ENCODE measurements around the gene PYGB. TPM values are rescaled to one million over a fixed set of nuclear protein-coding genes. Genes with fewer than 3 reads are reported as not detected.

The PYGB gene
- total RNA-seq, 2 donors from 2014 or later = 34.8 to 42.8 TPM

GRCh38 chr20:25218492-25218891 lies 29.4 kb upstream of the PYGB start:
- Histone ChIP-seq H3K4me3 (no peak overlapping the region), H3K27me3 (no peaks in the 10 kb centered on the region), H3K4me1 (peaks cover 13% of the 10 kb centered on the region), H3K27ac (no peak overlapping the region), H3K36me3 (replicated peaks in 1 of 2; ENCODE audit: insufficient read depth in 1 of 2, low read depth in 2 of 2) (peaks cover 6 to 24% of the 10 kb centered on the region in 2 donors), H3K9me3 (no peaks in the 10 kb centered on the region)
- intact Hi-C loops (cut with DNase I) = no loop called here
- ATAC-seq (no peak), DNase-seq (no peak)
- WGBS, 2 donors = 88 to 100% methylated on average over 3 to 12 of the region's 12 CpGs
- TF ChIP-seq POLR2A (IDR thresholded peaks at IDR 0.05) = no peak
- TF ChIP-seq, protein P1, sequence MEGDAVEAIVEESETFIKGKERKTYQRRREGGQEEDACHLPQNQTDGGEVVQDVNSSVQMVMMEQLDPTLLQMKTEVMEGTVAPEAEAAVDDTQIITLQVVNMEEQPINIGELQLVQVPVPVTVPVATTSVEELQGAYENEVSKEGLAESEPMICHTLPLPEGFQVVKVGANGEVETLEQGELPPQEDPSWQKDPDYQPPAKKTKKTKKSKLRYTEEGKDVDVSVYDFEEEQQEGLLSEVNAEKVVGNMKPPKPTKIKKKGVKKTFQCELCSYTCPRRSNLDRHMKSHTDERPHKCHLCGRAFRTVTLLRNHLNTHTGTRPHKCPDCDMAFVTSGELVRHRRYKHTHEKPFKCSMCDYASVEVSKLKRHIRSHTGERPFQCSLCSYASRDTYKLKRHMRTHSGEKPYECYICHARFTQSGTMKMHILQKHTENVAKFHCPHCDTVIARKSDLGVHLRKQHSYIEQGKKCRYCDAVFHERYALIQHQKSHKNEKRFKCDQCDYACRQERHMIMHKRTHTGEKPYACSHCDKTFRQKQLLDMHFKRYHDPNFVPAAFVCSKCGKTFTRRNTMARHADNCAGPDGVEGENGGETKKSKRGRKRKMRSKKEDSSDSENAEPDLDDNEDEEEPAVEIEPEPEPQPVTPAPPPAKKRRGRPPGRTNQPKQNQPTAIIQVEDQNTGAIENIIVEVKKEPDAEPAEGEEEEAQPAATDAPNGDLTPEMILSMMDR (IDR thresholded peaks at IDR 0.05) = no peak

GRCh38 chr20:25219365-25219764 lies 28.5 kb upstream of the PYGB start:
- Histone ChIP-seq H3K27me3 (no peaks in the 10 kb centered on the region), H3K27ac (no peak overlapping the region), H3K4me3 (no peak overlapping the region), H3K4me1 (peaks cover 13% of the 10 kb centered on the region), H3K9me3 (no peaks in the 10 kb centered on the region), H3K36me3 (replicated peaks in 1 of 2; ENCODE audit: insufficient read depth in 1 of 2, low read depth in 2 of 2) (peaks cover 6 to 20% of the 10 kb centered on the region in 2 donors)
- ATAC-seq (no peak), DNase-seq (no peak)
- intact Hi-C loops (cut with DNase I) = no loop called here
- 89 to 100% methylated on average over 4 to 7 of the region's 7 CpGs for WGBS, 2 donors
- TF ChIP-seq, protein P1 (IDR thresholded peaks at IDR 0.05) = no peak
- no peak for TF ChIP-seq POLR2A (IDR thresholded peaks at IDR 0.05)

GRCh38 chr20:25220021-25220730 lies 27.7 kb upstream of the PYGB start:
- Histone ChIP-seq H3K27ac (peak overlapping the region in 2 of 4 donors; percentile 30 to 52), H3K27me3 (no peaks in the 10 kb centered on the region), H3K4me3 (no peak overlapping the region), H3K36me3 (replicated peaks in 1 of 2; ENCODE audit: insufficient read depth in 1 of 2, low read depth in 2 of 2) (peaks cover 6 to 13% of the 10 kb centered on the region in 2 donors), H3K9me3 (no peaks in the 10 kb centered on the region), H3K4me1 (peaks cover 13% of the 10 kb centered on the region)
- no peak for TF ChIP-seq POLR2A (IDR thresholded peaks at IDR 0.05)
- TF ChIP-seq, protein P1 (IDR thresholded peaks at IDR 0.05) = no peak
- DNase-seq (no peak), ATAC-seq (no peak)
- WGBS, 2 donors = 73 to 82% methylated on average over 9 to 16 of the region's 16 CpGs
- intact Hi-C loops (cut with DNase I) = no loop called here

GRCh38 chr20:25220810-25221591 lies 26.9 kb upstream of the PYGB start:
- Histone ChIP-seq H3K36me3 (replicated peaks in 1 of 2; ENCODE audit: insufficient read depth in 1 of 2, low read depth in 2 of 2) (peaks cover under 1 to 13% of the 10 kb centered on the region in 2 donors), H3K27me3 (no peaks in the 10 kb centered on the region), H3K4me1 (peaks cover 21% of the 10 kb centered on the region), H3K4me3 (no peak overlapping the region), H3K9me3 (no peaks in the 10 kb centered on the region), H3K27ac (peak overlapping the region in 2 of 4 donors; percentile 30 to 52)
- DNase-seq (peak in 1 of 4 donors; percentile 35), ATAC-seq (peak; percentile 18)
- WGBS, 2 donors = 77 to 84% methylated on average over 11 to 15 of the region's 15 CpGs
- TF ChIP-seq, protein P1 (IDR thresholded peaks at IDR 0.05) = no peak
- TF ChIP-seq POLR2A (IDR thresholded peaks at IDR 0.05) = no peak
- intact Hi-C loops (cut with DNase I) = no loop called here

Data from body of pancreas (tissue), 4 donors.